COLO668 (cell line): Measurements from ENCODE around the gene C4BPA.

Source experiments
- DNase-seq: peaks from one replicate; lab custom pipeline; 2025; ENCODE audit not compliant: unreplicated experiment; lab: John Stamatoyannopoulos, UW

Gene C4BPA

DNA sequence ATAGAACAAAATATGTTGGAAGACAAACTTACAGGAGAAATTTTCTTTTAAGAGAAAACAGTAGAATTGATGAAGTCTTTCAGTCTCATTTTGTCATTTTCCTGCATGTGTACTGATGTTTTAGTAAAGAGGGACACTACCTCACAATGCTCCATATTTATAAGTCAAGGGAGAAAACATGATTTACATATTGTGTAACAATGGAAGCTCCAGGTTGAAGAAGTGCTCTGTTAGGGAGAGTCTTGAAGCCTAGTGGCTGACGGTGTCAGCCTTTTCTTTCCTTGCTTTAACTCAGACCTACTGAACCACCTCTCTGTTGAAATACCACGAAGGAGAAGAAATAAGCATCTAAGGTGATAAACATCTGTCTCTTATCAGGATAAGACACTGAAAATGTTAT, 75.0 kb downstream of the C4BPA start:
- no peak for DNase-seq

DNA sequence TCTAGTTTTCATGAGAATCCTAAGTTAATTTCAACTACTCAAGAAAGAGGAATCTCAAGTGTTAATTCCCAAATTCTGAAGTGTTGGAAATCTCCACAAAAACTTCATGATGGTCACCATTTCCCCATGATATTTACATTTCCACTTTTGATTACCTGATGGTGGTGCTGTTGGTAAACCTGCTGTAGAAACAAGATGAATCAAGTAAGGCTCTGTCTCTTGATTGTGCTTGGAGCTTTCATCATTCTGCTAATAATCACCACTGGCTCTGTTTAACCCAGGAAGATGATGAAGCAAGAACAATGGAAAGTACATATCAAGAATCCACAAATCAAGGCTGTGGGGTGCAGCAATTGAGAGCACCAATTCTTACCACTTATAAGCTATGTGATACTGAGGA, 77.8 kb downstream of the C4BPA start:
- no peak for DNase-seq

DNA sequence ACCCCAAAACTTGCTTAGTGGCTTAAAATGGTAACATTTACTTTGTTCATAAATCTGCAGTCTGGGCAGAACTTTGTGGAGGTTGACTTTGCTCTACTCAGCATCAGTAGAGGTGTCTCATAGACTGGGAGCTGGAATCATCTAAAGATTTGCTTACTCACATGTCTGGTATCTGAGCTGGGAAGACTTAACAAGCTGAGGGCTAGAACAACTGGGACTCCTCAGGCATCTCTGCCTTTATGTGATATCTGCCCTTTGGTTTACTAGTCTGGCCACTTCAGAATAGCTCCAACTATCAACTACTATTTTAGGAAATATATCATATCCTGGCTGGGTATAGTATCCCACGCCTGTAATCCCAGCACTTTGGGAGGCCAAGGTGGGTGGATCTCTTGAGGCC, 82.5 kb downstream of the C4BPA start:
- DNase-seq = no peak

DNA sequence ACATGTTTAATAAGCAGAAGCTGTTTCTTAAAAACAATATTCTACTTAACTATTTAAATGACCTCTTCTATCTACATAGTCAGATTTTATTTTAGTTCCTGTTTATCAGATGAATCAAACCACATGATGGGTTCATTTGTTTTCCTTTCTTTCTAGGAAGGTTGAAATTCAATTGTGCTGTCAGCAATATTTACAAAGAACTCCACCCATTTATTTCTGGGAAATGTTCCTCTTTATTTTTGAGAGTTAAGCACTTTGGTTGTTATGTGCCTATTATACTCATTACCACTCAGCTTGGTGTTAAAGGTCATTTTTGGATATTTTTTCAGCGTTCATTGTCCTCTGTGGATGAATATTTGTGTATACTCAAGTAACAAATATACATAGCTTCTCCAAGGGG, 84.9 kb downstream of the C4BPA start:
- DNase-seq = no peak

DNA sequence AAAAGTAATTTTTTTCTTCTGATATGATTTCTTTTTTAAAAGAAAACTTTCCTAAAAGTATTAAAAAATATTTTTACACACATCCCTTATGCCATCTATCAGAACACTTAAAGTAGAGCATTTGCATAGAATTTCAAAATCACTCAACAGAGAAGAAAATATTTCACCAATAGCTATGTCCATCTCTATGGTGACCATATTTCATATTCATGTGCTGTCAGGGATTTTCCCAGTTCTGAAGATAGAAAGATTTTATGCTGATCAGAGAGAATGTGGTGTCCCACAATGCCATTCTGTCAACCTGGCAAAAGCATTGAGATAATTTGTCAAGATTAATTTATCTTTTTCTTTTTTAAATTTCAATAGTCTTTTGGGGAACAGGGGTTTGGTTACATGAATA, 87.0 kb downstream of the C4BPA start:
- no peak for DNase-seq

DNA sequence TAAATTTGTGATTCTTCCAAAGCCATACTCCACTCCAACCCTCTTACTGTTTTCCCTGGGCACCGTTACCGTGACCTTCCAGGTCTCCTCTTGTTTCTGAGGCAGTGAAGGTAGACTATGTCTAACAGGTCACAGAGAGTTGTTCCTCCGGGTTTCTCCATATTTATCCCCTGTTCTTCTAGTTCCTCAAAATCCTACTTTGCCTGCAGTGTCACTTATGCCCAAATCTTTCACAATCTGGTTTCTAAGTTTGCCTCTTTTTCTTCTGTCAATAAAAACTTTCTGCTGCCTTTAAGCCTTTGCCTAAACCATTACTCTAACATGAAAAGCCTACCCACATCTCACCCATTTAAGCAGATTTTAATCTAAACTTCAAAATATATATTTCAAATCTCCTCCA, 87.7 kb downstream of the C4BPA start:
- DNase-seq = no peak

DNA sequence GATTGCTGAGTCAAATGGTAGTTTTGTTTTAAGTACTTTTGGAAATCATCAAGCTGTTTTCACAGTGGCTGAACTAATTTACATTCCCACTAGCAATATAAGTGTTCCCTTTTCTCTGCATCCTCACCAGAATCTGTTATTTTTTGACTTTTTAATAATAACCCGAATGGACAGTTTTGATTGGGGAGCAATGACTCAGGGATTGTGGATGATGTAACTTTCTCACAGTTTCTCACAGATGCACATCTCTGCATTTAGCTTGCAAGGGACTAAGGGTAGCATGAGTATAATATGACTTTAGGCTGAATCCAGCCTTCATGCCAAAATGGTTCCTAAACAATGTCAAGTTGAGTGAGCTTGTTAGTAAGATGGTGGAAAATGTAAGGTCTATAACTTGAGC, 90.2 kb downstream of the C4BPA start:
- DNase-seq = no peak
